A549 (cell line): ENCODE data around the gene PRKN.

Source experiments
- MAZ ChIP-seq: fragments of 150-350 bp; IDR thresholded peaks from 2 replicates; pipeline ENCODE4 v1.6.1; 2014; ENCODE audit warnings: antibody characterized with exemption, low read depth, low read length, borderline replicate concordance
- POLR2A ChIP-seq: IDR thresholded peaks from 2 replicates; pipeline ENCODE4 v1.6.1; 2012; ENCODE audit warnings: mild to moderate bottlenecking, low read length
- SMC3 ChIP-seq: fragments of >200 bp; sonication (Bioruptor Twin); formaldehyde crosslinking; IDR thresholded peaks from 3 replicates; pipeline ENCODE4 v1.6.1; 2018; ENCODE audit warnings: inconsistent platforms
- TF ChIP-seq, protein P1 (sequence below): fragments of >200 bp; sonication (Bioruptor Twin); formaldehyde crosslinking; IDR thresholded peaks from 3 replicates; pipeline ENCODE4 v1.5.1; 2016

DNA sequence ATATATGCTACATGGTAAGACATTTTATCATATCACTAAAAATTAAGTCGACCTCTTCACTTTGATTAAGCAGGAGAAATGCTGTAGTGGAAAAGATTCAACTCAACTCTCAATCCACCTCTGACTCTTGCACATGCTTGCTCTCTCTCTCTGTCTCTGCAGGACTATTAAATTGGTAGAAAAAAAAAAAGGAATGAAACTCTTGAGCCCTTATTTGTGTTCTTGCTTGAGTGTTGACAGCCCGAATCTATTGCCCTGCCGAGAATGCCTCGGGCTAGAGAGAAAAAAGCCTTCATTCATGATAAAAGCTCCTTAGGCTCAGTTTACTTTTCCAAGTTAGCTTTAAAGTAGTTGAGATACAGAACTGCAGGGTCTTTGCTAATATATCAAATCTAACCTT is 722.2 kb downstream of the PRKN start:
- no peak for TF ChIP-seq MAZ
- TF ChIP-seq, protein P1, sequence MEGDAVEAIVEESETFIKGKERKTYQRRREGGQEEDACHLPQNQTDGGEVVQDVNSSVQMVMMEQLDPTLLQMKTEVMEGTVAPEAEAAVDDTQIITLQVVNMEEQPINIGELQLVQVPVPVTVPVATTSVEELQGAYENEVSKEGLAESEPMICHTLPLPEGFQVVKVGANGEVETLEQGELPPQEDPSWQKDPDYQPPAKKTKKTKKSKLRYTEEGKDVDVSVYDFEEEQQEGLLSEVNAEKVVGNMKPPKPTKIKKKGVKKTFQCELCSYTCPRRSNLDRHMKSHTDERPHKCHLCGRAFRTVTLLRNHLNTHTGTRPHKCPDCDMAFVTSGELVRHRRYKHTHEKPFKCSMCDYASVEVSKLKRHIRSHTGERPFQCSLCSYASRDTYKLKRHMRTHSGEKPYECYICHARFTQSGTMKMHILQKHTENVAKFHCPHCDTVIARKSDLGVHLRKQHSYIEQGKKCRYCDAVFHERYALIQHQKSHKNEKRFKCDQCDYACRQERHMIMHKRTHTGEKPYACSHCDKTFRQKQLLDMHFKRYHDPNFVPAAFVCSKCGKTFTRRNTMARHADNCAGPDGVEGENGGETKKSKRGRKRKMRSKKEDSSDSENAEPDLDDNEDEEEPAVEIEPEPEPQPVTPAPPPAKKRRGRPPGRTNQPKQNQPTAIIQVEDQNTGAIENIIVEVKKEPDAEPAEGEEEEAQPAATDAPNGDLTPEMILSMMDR, result no peak
- no peak for TF ChIP-seq SMC3
- no peak for TF ChIP-seq POLR2A
